GM20431 (cell line): ENCODE data around the gene DLEU7.

ENCODE experiments used
- in situ Hi-C: fragments of 300-500 bp; cut with MseI, MboI; formaldehyde crosslinking; loops from one replicate; pipeline ENCODE4 v1.15.0; 2020; ENCODE audit warnings: low sequenced_read_pairs; ENCODE audit not compliant: unreplicated experiment

Gene DLEU7

GRCh38 chr13:50844084-50844875 lies 788 bp upstream of the DLEU7 start:
- in situ Hi-C loops: no loop called here

- in situ Hi-C loops: no loop called here
Observed at GRCh38 chr13:50842990-50843256, 569 bp downstream of the DLEU7 start.

GRCh38 chr13:50842251-50842989 lies 1.1 kb downstream of the DLEU7 start:
- in situ Hi-C loops: no loop called here

- in situ Hi-C loops: no loop called here
Observed at GRCh38 chr13:50841786-50842185, 1.7 kb downstream of the DLEU7 start.

GRCh38 chr13:50840284-50840683 lies 3.2 kb downstream of the DLEU7 start:
- in situ Hi-C loops: no loop called here

GRCh38 chr13:50839828-50840227 lies 3.7 kb downstream of the DLEU7 start:
- in situ Hi-C loops: no loop called here

- in situ Hi-C loops: no loop called here
Observed at GRCh38 chr13:50838701-50839100, 4.8 kb downstream of the DLEU7 start.

GRCh38 chr13:50838031-50838430 lies 5.5 kb downstream of the DLEU7 start:
- in situ Hi-C loops: no loop called here

GRCh38 chr13:50831512-50831911 lies 12.0 kb downstream of the DLEU7 start:
- in situ Hi-C loops: no loop called here

GRCh38 chr13:50829896-50830295 lies 13.6 kb downstream of the DLEU7 start:
- in situ Hi-C loops: no loop called here

- in situ Hi-C loops: no loop called here
Observed at GRCh38 chr13:50829226-50829625, 14.3 kb downstream of the DLEU7 start.

GRCh38 chr13:50826035-50826434 lies 17.5 kb downstream of the DLEU7 start:
- in situ Hi-C loops: no loop called here

GRCh38 chr13:50812242-50812641 lies 31.2 kb downstream of the DLEU7 start:
- in situ Hi-C loops: no loop called here

GRCh38 chr13:50810998-50811397 lies 32.5 kb downstream of the DLEU7 start:
- in situ Hi-C loops: no loop called here

- in situ Hi-C loops: no loop called here
Observed at GRCh38 chr13:50810468-50810867, 33.0 kb downstream of the DLEU7 start.

- in situ Hi-C loops: no loop called here
Observed at GRCh38 chr13:50809133-50810090, 34.1 kb downstream of the DLEU7 start.

GRCh38 chr13:50805805-50806204 lies 37.7 kb downstream of the DLEU7 start:
- in situ Hi-C loops: no loop called here

GRCh38 chr13:50801087-50801931 lies 42.2 kb downstream of the DLEU7 start:
- in situ Hi-C loops: no loop called here

GRCh38 chr13:50800091-50800739 lies 43.3 kb downstream of the DLEU7 start:
- in situ Hi-C loops: no loop called here
